HepG2 (cell line): ENCODE measurements around the gene TRPT1. TPM values are rescaled to one million over a fixed set of nuclear protein-coding genes. Genes with fewer than 3 reads are reported as not detected.

Source experiments
- CBX1 ChIP-seq: IDR thresholded peaks from one replicate; pipeline ENCODE4 v1.6.1; 2016; ENCODE audit warnings: antibody characterized with exemption, low read depth
- FOXK2 ChIP-seq: fragments of 450-650 bp; IDR thresholded peaks from 2 replicates; pipeline ENCODE4 v1.6.1; 2016
- FOXO1 ChIP-seq: sonication (generic); formaldehyde crosslinking; IDR thresholded peaks from 2 replicates; pipeline ENCODE4 v1.4.0; 2020; ENCODE audit warnings: missing genetic modification reagents
- GATA4 ChIP-seq: sonication (generic); IDR thresholded peaks from 2 replicates; pipeline ENCODE4 v1.6.1; 2016; ENCODE audit warnings: antibody characterized with exemption, low read depth, borderline replicate concordance
- HDAC1 ChIP-seq: sonication (generic); formaldehyde crosslinking; IDR thresholded peaks from 2 replicates; pipeline ENCODE4 v1.5.1; 2020; ENCODE audit warnings: mild to moderate bottlenecking, missing genetic modification reagents
- HINFP ChIP-seq: sonication (generic); formaldehyde crosslinking; IDR thresholded peaks from 2 replicates; pipeline ENCODE4 v1.4.0; 2020; ENCODE audit warnings: low read depth, mild to moderate bottlenecking, missing genetic modification reagents
- MAFK ChIP-seq, 2 experiments: IDR thresholded peaks in 1 of 2; conservative IDR thresholded peaks in 1 of 2; 2 replicates each; pipeline ENCODE4 v1.6.1; 2011; ENCODE audit warnings: improper control_type of control experiment in 2 of 2, low read length in 2 of 2
- ONECUT2 ChIP-seq: sonication (generic); formaldehyde crosslinking; IDR thresholded peaks from 2 replicates; pipeline ENCODE4 v1.4.0; 2020; ENCODE audit warnings: missing genetic modification reagents
- PHF20 ChIP-seq: sonication (generic); formaldehyde crosslinking; IDR thresholded peaks from 2 replicates; pipeline ENCODE4 v1.5.0; 2020; ENCODE audit warnings: mild to moderate bottlenecking, missing genetic modification reagents
- RBFOX2 ChIP-seq: fragments of 200-400 bp; formaldehyde crosslinking; IDR thresholded peaks from 2 replicates; pipeline ENCODE4 v1.6.1; 2017; ENCODE audit warnings: low read depth, mild to moderate bottlenecking, low read length
- REPIN1 ChIP-seq: sonication (generic); formaldehyde crosslinking; IDR thresholded peaks from 2 replicates; pipeline ENCODE4 v1.8.0; 2022; ENCODE audit warnings: missing genetic modification reagents, low read depth, mild to moderate bottlenecking, borderline replicate concordance
- TSC22D2 ChIP-seq: sonication (generic); formaldehyde crosslinking; IDR thresholded peaks from 2 replicates; pipeline ENCODE4 v1.5.1; 2020; ENCODE audit warnings: missing genetic modification reagents, mild to moderate bottlenecking, borderline replicate concordance
- YY1 ChIP-seq: IDR thresholded peaks from 2 replicates; pipeline ENCODE4 v1.6.1; 2011; ENCODE audit warnings: low read length, low read depth, moderate library complexity, mild to moderate bottlenecking; ENCODE audit not compliant: insufficient read depth, insufficient replicate concordance
- ZNF30 ChIP-seq: sonication (generic); formaldehyde crosslinking; IDR thresholded peaks from 2 replicates; pipeline ENCODE4 v1.5.0; 2020; ENCODE audit warnings: mild to moderate bottlenecking, missing genetic modification reagents
- ZNF343 ChIP-seq: sonication (generic); formaldehyde crosslinking; IDR thresholded peaks from 2 replicates; pipeline ENCODE4 v1.4.0; 2020; ENCODE audit warnings: mild to moderate bottlenecking, missing genetic modification reagents
- ZNF354B ChIP-seq: sonication (generic); formaldehyde crosslinking; IDR thresholded peaks from 2 replicates; pipeline ENCODE4 v1.8.0; 2022; ENCODE audit warnings: mild to moderate bottlenecking, missing genetic modification reagents
- ZNF607 ChIP-seq: sonication (generic); formaldehyde crosslinking; IDR thresholded peaks from 2 replicates; pipeline ENCODE4 v1.5.1; 2020; ENCODE audit warnings: missing genetic modification reagents, mild to moderate bottlenecking, borderline replicate concordance
- ZNF770 ChIP-seq: sonication (generic); formaldehyde crosslinking; IDR thresholded peaks from 2 replicates; pipeline ENCODE4 v1.5.0; 2020; ENCODE audit warnings: mild to moderate bottlenecking, missing genetic modification reagents
- polyA plus RNA-seq, 8 experiments: library from polyadenylated mRNA; depleted of rRNA in 3 of 8; stranded (reverse) in 7 of 8; unstranded in 1 of 8; fragments of >200 nt; fragmentation: Illumina TruSeq in 4 of 8; extraction: Trizol in 4 of 8; gene quantifications; 2 replicates each; pipeline versions ENCODE4 v1.2.1 to v1.2.3, GENCODE V29; 2011 to 2016; ENCODE audit warnings: low read depth in 4 of 8, missing spikeins in 1 of 8, mixed read lengths in 1 of 8; ENCODE audit not compliant: insufficient read depth in 1 of 8
- total RNA-seq, 5 experiments: library from RNA; depleted of rRNA; stranded (reverse); fragments of >200 nt; fragmentation: Illumina TruSeq; extraction: Trizol; gene quantifications; 2 replicates each; pipeline ENCODE4 v1.2.3, GENCODE V29; 2016; ENCODE audit warnings: low read depth in 1 of 5
- TF ChIP-seq, protein P1 (sequence below): sonication (generic); formaldehyde crosslinking; IDR thresholded peaks from 2 replicates; pipeline ENCODE4 v1.5.1; 2020; ENCODE audit warnings: mild to moderate bottlenecking, missing genetic modification reagents, moderate library complexity
- TF ChIP-seq, protein P2 (sequence below): fragments of 450-650 bp; IDR thresholded peaks from 2 replicates; pipeline ENCODE4 v1.6.1; 2016

TRPT1 gene
- total and polyA plus RNA-seq, 2 of the 13 experiments (the other 11 are each of a cell fraction or from before 2014, with no cell fraction given), result 24.8 to 40.7 TPM

DNA sequence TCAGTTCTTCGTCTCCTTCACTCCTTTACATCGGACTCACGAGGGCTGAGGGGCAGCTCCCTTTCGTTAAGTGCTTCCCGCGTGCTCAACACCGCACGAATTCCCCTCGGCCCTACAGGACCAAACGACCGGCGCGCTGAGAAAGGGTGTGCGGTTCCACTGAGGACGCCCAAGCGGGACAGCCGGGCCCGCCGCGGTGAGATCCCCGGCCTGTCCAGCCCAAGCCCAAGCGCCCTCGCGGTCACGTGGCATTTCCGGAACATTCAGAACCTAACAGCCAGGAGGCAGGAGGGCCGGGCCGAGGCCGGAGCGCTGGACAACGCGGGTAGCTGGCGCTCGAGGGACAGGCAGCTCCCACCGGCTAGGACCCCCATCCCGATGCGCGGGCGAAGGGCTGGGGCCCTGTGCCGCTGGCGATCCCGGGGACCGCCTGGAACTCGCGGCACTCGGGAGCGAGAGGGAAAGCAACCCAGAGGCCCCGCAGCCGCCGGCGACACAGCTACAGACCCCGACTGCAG, 40.8 kb downstream of the TRPT1 start (continued):
- peak; percentile 76; the same call in 1 of the 2 replicates for TF ChIP-seq TSC22D2 (CRISPR knock-in tag)
- peak; percentile 82 for TF ChIP-seq YY1
- peak; percentile 92 for TF ChIP-seq REPIN1 (CRISPR knock-in tag)
- TF ChIP-seq ONECUT2 (CRISPR knock-in tag), result peak; percentile 63
- TF ChIP-seq, protein P1, sequence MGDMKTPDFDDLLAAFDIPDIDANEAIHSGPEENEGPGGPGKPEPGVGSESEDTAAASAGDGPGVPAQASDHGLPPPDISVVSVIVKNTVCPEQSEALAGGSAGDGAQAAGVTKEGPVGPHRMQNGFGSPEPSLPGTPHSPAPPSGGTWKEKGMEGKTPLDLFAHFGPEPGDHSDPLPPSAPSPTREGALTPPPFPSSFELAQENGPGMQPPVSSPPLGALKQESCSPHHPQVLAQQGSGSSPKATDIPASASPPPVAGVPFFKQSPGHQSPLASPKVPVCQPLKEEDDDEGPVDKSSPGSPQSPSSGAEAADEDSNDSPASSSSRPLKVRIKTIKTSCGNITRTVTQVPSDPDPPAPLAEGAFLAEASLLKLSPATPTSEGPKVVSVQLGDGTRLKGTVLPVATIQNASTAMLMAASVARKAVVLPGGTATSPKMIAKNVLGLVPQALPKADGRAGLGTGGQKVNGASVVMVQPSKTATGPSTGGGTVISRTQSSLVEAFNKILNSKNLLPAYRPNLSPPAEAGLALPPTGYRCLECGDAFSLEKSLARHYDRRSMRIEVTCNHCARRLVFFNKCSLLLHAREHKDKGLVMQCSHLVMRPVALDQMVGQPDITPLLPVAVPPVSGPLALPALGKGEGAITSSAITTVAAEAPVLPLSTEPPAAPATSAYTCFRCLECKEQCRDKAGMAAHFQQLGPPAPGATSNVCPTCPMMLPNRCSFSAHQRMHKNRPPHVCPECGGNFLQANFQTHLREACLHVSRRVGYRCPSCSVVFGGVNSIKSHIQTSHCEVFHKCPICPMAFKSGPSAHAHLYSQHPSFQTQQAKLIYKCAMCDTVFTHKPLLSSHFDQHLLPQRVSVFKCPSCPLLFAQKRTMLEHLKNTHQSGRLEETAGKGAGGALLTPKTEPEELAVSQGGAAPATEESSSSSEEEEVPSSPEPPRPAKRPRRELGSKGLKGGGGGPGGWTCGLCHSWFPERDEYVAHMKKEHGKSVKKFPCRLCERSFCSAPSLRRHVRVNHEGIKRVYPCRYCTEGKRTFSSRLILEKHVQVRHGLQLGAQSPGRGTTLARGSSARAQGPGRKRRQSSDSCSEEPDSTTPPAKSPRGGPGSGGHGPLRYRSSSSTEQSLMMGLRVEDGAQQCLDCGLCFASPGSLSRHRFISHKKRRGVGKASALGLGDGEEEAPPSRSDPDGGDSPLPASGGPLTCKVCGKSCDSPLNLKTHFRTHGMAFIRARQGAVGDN (CRISPR knock-in tag), result peak; percentile 100
- TF ChIP-seq HINFP (CRISPR knock-in tag), result peak; percentile 78; the same call in 1 of the 2 replicates
- TF ChIP-seq, protein P2, sequence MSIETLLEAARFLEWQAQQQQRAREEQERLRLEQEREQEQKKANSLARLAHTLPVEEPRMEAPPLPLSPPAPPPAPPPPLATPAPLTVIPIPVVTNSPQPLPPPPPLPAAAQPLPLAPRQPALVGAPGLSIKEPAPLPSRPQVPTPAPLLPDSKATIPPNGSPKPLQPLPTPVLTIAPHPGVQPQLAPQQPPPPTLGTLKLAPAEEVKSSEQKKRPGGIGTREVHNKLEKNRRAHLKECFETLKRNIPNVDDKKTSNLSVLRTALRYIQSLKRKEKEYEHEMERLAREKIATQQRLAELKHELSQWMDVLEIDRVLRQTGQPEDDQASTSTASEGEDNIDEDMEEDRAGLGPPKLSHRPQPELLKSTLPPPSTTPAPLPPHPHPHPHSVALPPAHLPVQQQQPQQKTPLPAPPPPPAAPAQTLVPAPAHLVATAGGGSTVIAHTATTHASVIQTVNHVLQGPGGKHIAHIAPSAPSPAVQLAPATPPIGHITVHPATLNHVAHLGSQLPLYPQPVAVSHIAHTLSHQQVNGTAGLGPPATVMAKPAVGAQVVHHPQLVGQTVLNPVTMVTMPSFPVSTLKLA, result peak; percentile 39
- TF ChIP-seq CBX1, result no peak
- peak; percentile 58 for TF ChIP-seq FOXO1 (CRISPR knock-in tag)
- peak; percentile 99 for TF ChIP-seq RBFOX2
- peak; percentile 77 for TF ChIP-seq ZNF770 (CRISPR knock-in tag)
- peak; percentile 83 for TF ChIP-seq PHF20
- TF ChIP-seq ZNF354B, result peak; percentile 85
- peak; percentile 97 for TF ChIP-seq ZNF30
- no peak for TF ChIP-seq FOXK2
- peak; percentile 83; the same call in 1 of the 2 replicates for TF ChIP-seq ZNF343
- TF ChIP-seq MAFK (conservative IDR thresholded peaks at IDR 0.05 in 1 of 2, IDR thresholded peaks at IDR 0.05 in 1 of 2; ENCODE audit: low read length in 2 of 2), result no peak
- TF ChIP-seq GATA4, result peak; percentile 77
- TF ChIP-seq ZNF607, result peak; percentile 94
- peak; percentile 95 for TF ChIP-seq HDAC1 (CRISPR knock-in tag)
